ENCODE measurements around the gene NDUFS8. TPM values are rescaled to one million over a fixed set of nuclear protein-coding genes. Genes with fewer than 3 reads are reported as not detected.

Gene NDUFS8
- total RNA-seq, 2 experiments from 2014 or later, result 109 to 126 TPM

DNA sequence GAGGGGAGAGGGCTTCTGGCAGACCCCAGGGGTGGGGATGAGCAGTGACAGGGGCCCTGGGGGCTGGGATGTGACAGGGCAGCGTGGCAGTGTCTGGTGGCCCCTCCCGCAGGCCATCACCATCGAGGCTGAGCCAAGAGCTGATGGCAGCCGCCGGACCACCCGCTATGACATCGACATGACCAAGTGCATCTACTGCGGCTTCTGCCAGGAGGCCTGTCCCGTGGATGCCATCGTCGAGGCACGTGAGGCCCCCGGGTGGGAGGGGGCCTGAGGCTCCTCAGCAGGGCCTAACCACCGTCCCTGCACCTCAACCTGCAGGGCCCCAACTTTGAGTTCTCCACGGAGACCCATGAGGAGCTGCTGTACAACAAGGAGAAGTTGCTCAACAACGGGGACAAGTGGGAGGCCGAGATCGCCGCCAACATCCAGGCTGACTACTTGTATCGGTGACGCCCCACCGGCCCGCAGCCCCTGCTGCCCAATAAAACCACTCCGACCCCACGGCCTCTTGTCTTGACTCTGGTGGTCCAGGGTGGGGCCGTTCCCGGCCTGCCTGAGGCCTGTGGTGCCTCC lies 5.7 kb downstream of the NDUFS8 start:
- H3K27me3 Mint-ChIP-seq, result no peaks in the 10 kb centered on the region
- no peak for DNase-seq
- no peak overlapping the region for H3K27ac Mint-ChIP-seq
- peaks cover 3% of the 10 kb centered on the region for H3K36me3 Mint-ChIP-seq
- H3K4me1 Mint-ChIP-seq, result peaks cover 25% of the 10 kb centered on the region
- no peak overlapping the region for H3K4me3 Mint-ChIP-seq
- H3K9me3 Mint-ChIP-seq, result no peaks in the 10 kb centered on the region

DNA sequence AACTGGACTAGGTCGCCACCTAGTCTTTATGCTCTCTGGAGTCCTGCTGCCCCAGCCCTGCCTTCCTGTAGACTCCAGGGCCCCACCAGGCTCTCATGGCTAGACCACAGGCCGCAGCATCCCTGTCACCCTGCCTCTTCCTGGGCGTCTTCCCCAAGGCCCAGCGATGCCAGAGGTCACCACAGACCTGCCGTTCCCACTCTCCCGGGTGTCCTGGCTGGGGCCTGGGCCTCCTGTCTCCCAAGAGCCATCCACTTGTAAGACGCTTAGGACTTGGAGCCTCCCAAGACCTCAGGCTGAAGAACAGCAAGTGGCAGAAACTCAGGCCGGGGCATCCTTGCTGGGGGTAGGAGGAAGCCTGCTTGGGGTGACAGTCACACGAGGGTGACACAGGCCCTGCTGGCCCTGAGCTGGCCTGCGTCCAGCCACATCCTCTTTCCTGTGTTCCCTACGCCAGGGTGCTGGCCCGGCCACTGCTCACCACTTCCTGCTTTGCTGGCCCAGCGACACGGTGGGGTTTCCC lies 6.3 kb downstream of the NDUFS8 start:
- H3K4me3 Mint-ChIP-seq, result no peak overlapping the region

DNA sequence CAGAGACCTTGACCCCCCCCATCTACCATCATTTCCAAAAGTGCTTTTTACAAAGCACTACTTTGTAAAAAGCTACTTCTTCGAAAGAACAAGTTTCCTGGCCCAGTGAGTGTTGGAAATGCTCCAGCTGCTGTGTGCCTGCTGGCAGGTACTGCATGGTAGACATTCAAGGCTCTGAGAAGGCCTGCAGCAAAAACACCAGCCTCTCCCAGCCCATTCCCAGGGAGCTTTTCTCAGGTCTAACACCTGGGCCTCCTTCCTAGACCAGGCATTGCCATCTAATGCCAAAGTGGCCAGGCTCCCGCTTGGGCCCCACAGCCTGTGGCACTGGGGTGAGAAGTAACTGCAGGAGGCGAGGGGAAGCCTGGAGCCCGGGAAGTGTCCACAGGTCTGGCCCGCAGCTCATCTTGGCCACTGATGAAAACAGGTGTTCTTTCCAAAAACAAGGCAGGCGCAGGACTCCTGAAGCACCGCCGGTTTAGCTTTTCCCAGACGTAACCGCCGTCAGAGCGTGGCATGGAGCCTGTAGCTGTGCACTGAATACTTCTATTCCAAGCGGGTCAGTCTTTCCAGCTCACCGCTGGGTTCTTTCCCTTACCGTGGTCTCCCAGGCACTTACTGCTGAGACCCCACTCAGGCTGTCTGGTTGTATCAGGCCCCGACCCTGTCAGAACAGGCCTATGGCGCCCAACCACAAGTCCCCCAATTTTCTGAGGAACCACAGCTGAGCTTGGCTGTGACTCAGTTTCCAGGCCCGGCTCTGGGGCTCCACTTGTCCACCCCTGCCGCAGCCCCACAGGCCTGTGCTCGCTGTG lies 7.1 kb downstream of the NDUFS8 start:
- Mint-ChIP-seq H3K9me3 (no peaks in the 10 kb centered on the region), H3K27ac (peak overlapping the region; percentile 85), H3K4me3 (no peak overlapping the region), H3K27me3 (no peaks in the 10 kb centered on the region), H3K4me1 (peaks cover 21% of the 10 kb centered on the region), H3K36me3 (peaks cover 4% of the 10 kb centered on the region)
- no peak for DNase-seq

More for the DNA sequence above, 6.3 kb downstream of the NDUFS8 start:
- H3K9me3 Mint-ChIP-seq, result no peaks in the 10 kb centered on the region
- peaks cover 4% of the 10 kb centered on the region for H3K36me3 Mint-ChIP-seq
- H3K27ac Mint-ChIP-seq, result peak overlapping the region; percentile 85
- DNase-seq, result no peak
- peaks cover 22% of the 10 kb centered on the region for H3K4me1 Mint-ChIP-seq
- no peaks in the 10 kb centered on the region for H3K27me3 Mint-ChIP-seq

DNA sequence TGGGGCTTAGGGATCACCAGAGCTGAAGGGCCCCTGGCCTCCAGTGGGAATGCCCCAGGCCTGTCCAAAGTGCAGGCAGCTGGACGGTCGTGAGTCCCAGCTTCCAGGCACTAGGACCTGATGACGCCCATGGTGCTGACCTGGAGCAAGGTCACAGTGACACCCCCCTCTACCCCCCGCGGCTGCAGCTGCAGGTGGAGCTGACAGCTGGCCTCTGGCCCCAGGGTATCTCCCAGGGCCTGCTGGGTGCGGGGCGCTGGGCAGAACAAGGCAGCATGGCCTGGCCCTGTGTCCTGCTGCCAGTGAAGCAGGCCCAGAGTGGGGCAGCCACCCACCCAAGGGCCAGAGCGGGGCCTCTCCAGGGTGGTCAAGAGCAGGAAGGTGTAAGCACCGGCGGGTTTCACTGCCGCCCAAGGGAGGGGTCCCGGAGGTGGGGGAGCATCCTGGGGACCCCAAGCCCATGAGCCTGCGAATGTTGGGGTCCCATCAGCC lies 7.8 kb downstream of the NDUFS8 start:
- Mint-ChIP-seq H3K4me3 (peak overlapping the region; percentile 91), H3K27ac (peak overlapping the region; percentile 20), H3K4me1 (peaks cover 21% of the 10 kb centered on the region), H3K9me3 (no peaks in the 10 kb centered on the region), H3K36me3 (peaks cover 4% of the 10 kb centered on the region), H3K27me3 (no peaks in the 10 kb centered on the region)
- DNase-seq, result no peak

DNA sequence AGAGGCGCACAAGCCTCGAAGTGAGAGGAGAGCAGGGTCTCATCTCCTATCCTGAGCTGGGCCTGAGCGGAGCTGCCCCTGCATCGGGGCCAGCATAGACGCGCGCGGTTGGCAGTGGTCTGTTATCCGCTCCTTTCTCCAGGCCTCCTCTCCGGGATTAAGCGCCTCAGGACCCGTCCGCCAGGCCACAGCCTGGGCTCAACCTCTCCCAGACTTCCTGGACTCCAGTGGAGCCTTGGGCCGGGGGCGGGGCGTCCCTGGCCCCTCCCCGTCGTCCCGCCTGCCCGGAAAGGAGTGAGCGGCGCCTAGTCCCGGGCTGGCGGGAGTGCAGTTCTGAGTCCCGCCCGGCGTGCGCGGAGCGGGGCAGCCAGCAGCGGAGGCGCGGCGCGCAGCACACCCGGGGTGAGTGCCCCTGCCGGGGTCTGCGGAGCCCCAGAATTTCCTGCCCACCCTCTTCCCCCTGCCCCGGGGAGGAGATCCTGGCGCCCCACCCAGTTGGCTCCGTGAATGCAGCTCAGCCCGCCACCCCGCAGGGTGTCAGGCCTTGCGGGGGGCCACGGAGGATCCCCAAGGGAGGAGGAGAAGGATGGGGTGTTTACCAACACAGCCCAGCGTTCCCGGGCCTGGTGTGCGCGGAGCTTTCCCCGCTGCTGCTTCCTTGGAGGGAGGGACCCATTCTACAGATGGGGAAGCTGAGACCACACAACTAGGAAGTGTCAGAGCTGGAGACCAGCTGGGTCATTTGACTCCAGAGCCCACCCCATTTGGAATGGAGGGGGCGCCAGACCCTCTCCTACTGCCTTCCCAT lies 8.4 kb downstream of the NDUFS8 start, which contains the start of gene TCIRG1:
Gene TCIRG1, plus strand, starts transcription at position 308 of the 808 bp plus-strand sequence. CDS start 2,247 bp downstream, outside the sequence.
- peak; percentile 65 for DNase-seq
- peak within 1 kb of the TSS; percentile 91 for H3K27ac Mint-ChIP-seq
- no peaks in the 10 kb centered on the region for H3K27me3 Mint-ChIP-seq
- H3K4me3 Mint-ChIP-seq, result peak within 1 kb of the TSS; percentile 91
- H3K9me3 Mint-ChIP-seq, result no peaks in the 10 kb centered on the region
- peaks cover 21% of the 10 kb centered on the region for H3K4me1 Mint-ChIP-seq
- H3K36me3 Mint-ChIP-seq, result peaks cover 4% of the 10 kb centered on the region

DNA sequence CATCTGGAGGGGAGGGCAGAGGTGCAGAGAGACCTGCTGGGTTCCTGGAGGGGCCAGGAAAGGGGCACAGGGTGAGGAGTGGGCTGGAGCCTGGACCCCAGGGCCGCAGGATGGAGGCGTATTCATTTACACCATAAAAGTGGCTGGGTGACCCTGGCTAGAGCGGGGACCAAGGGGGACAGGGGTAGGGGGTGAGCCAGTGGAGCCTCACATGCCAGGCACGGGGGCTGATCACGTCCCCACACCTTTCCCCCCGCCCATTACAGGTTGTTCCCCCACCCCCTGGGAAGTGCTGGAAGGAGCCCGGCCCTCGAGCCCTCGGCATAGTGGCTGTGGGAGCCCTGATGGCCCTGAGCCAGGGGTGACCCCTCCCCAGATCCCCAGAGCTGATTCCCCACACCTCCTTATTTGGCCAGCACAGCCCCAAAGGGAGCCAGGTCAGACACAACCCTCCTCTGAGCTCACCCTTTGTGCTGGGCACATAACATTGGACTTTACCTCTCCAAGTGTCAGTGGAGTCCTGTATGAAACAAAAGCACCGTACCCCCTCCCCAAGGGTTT lies 9.1 kb downstream of the NDUFS8 start:
- H3K27me3 Mint-ChIP-seq, result no peaks in the 10 kb centered on the region
- no peak for DNase-seq
- peaks cover 4% of the 10 kb centered on the region for H3K36me3 Mint-ChIP-seq
- H3K9me3 Mint-ChIP-seq, result no peaks in the 10 kb centered on the region
- H3K4me1 Mint-ChIP-seq, result peaks cover 21% of the 10 kb centered on the region
- peak overlapping the region; percentile 91 for H3K4me3 Mint-ChIP-seq
- peak overlapping the region; percentile 91 for H3K27ac Mint-ChIP-seq

DNA sequence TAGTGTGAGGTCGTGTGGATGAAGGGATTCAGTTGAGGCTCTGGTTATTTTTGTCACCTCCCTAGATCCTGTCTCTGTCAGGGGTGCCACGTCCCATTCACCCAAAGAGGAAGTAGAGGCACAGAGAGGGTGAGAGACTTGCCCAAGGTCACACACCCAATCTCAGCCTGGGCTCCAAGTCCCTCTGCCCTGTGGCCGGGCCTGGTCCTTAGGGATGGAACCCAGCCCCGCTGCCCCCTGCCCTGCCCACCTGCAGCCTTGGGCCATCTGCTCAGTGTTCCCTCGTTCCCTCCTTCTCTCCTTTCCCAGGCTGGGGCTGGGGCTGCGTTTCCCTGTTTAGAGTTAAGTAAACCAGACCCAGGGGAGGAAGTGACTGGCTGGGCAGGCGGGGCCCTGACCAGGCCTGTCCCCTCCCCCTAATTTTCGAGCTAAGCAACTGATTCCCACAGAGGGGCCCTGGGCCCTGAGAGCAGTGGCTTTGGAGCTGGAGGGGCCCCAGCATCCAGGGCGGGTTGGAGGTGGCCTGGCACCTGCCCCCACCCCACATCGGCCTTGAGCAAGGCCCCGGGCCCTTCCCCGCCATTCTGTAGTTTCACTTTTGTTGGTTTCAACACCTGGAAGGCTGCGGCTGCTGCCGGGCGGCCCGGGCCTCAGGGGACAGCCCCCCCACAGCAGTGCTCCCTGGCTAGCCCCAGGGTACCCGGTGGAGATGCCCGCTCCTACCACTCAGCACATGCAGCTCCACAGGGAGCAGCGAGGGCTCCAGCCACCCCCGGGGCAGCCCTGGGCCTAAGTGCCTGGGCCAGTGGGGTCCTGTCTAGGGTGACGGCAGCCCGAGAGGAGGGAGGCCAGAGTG lies 9.8 kb downstream of the NDUFS8 start:
- H3K27ac Mint-ChIP-seq, result peak overlapping the region; percentile 91
- no peaks in the 10 kb centered on the region for H3K27me3 Mint-ChIP-seq
- no peaks in the 10 kb centered on the region for H3K9me3 Mint-ChIP-seq
- peak; percentile 71 for DNase-seq
- H3K36me3 Mint-ChIP-seq, result peaks cover 8% of the 10 kb centered on the region
- peak overlapping the region; percentile 91 for H3K4me3 Mint-ChIP-seq
- peaks cover 21% of the 10 kb centered on the region for H3K4me1 Mint-ChIP-seq

DNA sequence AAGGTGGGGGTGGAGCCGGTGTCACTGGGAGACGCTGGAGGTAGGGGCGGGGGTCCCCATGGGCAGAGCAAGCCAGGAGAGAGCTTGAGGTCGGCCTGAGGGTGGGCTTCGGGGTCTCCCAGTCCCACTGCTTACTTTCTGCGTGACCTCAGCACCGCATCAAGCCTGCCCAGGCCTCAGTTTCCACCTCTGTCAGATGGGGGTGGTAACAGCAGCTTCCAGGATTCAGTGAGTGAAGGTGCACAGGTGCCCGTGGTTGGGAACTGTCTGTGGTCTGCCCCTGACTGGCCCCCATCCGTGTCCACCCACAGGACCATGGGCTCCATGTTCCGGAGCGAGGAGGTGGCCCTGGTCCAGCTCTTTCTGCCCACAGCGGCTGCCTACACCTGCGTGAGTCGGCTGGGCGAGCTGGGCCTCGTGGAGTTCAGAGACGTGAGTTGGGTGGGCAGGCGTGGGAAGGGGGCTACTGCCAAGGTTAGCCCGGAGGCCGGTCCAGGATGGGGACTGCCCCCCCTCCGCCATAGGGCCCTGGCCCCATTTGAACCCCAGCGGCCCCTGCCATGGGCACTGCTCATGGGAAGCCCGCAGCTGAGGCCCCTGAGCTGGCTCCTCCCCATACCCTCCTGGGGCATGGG lies 10.6 kb downstream of the NDUFS8 start:
- peaks cover 21% of the 10 kb centered on the region for H3K4me1 Mint-ChIP-seq
- H3K4me3 Mint-ChIP-seq, result peak overlapping the region; percentile 91
- H3K27ac Mint-ChIP-seq, result peak overlapping the region; percentile 91
- H3K36me3 Mint-ChIP-seq, result peaks cover 8% of the 10 kb centered on the region
- no peaks in the 10 kb centered on the region for H3K9me3 Mint-ChIP-seq
- H3K27me3 Mint-ChIP-seq, result no peaks in the 10 kb centered on the region
- DNase-seq, result no peak

DNA sequence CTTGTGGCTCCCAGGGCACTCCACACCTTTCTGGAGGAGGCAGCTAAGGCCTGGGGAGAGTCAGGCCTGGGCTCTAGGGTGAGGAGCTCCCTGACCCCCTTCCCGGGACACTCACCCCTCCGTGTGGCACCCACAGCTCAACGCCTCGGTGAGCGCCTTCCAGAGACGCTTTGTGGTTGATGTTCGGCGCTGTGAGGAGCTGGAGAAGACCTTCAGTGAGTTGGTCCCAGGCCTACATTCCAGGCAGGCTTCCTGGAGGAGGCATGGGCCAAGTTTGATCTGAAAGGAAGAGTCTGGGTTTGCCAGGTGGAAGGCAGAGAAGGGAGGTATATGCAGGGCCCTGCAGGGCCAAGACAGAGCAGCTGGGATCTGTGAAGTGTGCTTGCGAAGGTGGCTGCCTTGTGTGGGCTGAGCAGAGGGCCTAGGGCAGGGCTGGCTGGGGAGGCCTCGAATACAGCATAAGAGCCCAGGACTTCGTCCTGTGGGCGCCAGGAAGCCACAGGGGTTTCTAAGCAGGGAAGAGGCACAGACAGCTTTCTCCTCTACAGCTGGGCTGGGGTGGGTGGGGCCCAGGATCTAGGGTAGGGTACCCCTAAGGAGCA lies 11.2 kb downstream of the NDUFS8 start:
- H3K4me3 Mint-ChIP-seq, result peak overlapping the region; percentile 9
- H3K36me3 Mint-ChIP-seq, result peaks cover 8% of the 10 kb centered on the region
- peaks cover 18% of the 10 kb centered on the region for H3K4me1 Mint-ChIP-seq
- H3K9me3 Mint-ChIP-seq, result no peaks in the 10 kb centered on the region
- no peak for DNase-seq
- no peaks in the 10 kb centered on the region for H3K27me3 Mint-ChIP-seq
- peak overlapping the region; percentile 71 for H3K27ac Mint-ChIP-seq

DNA sequence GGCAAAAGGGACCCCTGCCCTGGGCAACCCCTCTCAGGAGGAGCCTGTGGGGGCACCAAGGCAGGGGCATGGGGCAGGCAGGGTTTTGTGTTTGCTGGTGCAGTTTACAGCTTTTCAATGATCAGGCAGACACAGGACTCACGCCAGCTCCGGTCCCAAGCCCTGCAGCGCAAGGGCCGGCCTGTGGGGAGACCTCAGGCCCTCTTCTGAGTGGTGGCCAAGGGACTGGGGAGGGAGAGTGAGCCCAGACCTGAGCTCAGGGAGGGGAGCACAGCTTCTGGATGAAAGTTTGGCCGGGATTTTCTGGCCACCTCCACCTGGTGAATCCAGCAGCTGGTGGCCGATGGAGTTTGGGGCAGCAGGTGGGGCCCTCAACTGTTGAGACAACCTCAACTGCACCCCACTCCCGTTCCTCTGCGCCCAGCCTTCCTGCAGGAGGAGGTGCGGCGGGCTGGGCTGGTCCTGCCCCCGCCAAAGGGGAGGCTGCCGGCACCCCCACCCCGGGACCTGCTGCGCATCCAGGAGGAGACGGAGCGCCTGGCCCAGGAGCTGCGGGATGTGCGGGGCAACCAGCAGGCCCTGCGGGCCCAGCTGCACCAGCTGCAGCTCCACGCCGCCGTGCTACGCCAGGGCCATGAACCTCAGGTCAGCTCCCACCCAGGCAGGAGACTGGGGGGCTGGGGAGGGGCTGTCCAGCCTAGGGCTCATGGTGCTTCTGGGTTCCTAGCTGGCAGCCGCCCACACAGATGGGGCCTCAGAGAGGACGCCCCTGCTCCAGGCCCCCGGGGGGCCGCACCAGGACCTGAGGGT lies 11.9 kb downstream of the NDUFS8 start:
- no peak overlapping the region for H3K4me3 Mint-ChIP-seq
- DNase-seq, result no peak
- no peaks in the 10 kb centered on the region for H3K9me3 Mint-ChIP-seq
- H3K27me3 Mint-ChIP-seq, result no peaks in the 10 kb centered on the region
- H3K36me3 Mint-ChIP-seq, result peaks cover 8% of the 10 kb centered on the region
- peaks cover 11% of the 10 kb centered on the region for H3K4me1 Mint-ChIP-seq
- no peak overlapping the region for H3K27ac Mint-ChIP-seq

DNA sequence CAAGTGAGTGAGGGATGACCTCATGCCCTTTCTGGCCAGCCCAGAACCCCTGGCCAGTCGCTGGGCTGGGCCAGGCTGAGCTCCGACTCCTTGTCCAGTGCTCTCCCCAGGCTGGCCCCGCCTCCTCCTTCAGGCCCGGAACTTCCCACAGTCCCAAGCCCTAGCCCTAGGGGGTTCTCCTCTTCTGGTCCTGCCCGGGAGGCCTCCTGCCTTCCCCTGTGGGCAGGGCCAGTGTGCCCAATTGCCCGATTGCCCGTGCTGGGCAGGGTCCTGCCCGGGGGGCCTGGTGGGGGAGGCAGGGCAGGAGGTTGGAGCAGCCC lies 12.5 kb downstream of the NDUFS8 start:
- peaks cover 10% of the 10 kb centered on the region for H3K4me1 Mint-ChIP-seq
- no peaks in the 10 kb centered on the region for H3K27me3 Mint-ChIP-seq
- no peak overlapping the region for H3K4me3 Mint-ChIP-seq
- H3K9me3 Mint-ChIP-seq, result no peaks in the 10 kb centered on the region
- DNase-seq, result no peak
- no peak overlapping the region for H3K27ac Mint-ChIP-seq
- peaks cover 8% of the 10 kb centered on the region for H3K36me3 Mint-ChIP-seq

DNA sequence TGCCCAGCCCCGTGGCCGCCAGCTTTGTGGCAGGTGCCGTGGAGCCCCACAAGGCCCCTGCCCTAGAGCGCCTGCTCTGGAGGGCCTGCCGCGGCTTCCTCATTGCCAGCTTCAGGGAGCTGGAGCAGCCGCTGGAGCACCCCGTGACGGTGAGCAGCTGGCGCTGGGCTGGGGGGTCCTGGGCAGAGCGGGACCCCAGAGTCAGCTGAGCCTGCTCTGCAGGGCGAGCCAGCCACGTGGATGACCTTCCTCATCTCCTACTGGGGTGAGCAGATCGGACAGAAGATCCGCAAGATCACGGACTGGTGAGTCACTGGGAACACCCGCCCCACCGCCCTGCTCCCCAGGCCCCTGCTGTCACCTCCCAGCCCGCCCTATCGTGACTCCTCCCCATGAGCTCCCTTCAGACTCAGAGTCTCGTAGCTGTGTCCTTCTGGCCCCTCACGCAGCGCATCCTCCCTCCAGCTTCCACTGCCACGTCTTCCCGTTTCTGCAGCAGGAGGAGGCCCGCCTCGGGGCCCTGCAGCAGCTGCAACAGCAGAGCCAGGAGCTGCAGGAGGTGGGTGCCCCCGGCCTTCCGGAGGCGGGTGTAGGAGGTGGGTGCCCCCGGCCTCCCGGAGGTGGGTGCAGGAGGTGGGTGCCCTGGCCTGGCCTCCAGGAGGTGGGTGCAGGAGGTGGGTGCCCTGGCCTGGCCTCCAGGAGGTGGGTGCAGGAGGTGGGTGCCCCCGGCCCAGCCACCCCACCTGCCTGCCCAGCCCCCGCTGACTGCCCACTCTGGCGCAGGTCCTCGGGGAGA lies 13.1 kb downstream of the NDUFS8 start:
- H3K27me3 Mint-ChIP-seq, result no peaks in the 10 kb centered on the region
- H3K4me1 Mint-ChIP-seq, result peaks cover 10% of the 10 kb centered on the region
- DNase-seq, result no peak
- no peaks in the 10 kb centered on the region for H3K9me3 Mint-ChIP-seq
- H3K27ac Mint-ChIP-seq, result no peak overlapping the region
- no peak overlapping the region for H3K4me3 Mint-ChIP-seq
- peaks cover 8% of the 10 kb centered on the region for H3K36me3 Mint-ChIP-seq

Data from activated naive CD8-positive, alpha-beta T cell treated with anti-CD3 and anti-CD28 coated beads for 36 hours (primary cell).